WTC11 (cell line): ENCODE data around the gene SHMT1. TPM values are rescaled to one million over a fixed set of nuclear protein-coding genes. Genes with fewer than 3 reads are reported as not detected.
"Not testable (repeated sequence)": the region's sequence is repeated elsewhere in the genome, so short reads cannot be mapped to it uniquely, and the experiment has no call there.

Experiments
- ATAC-seq: fragments of 200-7000 bp; cut with Tn5 transposase; 2 replicates; pipeline ENCODE4 v1.10.0; 2021; ENCODE audit warnings: mild to moderate bottlenecking, moderate library complexity
- CTCF ChIA-PET: fragments of 300-600 bp; sonication (Branson Sonifier 250); formaldehyde crosslinking; loops from one replicate; lab custom pipeline; 2021; ENCODE audit warnings: antibody characterized with exemption; lab: Charles Lee
- POLR2A ChIA-PET: fragments of 350-600 bp; sonication (Branson Sonifier 250); formaldehyde crosslinking; loops from one replicate; lab custom pipeline; 2021; ENCODE audit warnings: antibody characterized with exemption; lab: Charles Lee
- DNase-seq: peaks from one replicate; pipeline ENCODE4 v3.0.0; 2021; ENCODE audit warnings: low spot score
- H3K27ac Mint-ChIP-seq: 2 replicates; pipeline ENCODE4 v1.8.0; 2021; ENCODE audit warnings: mixed read lengths
- H3K27me3 Mint-ChIP-seq: 2 replicates; pipeline ENCODE4 v1.8.0; 2021; ENCODE audit warnings: low read depth, mild to moderate bottlenecking, moderate library complexity, mixed read lengths
- H3K36me3 Mint-ChIP-seq: 2 replicates; pipeline ENCODE4 v1.8.0; 2021; ENCODE audit warnings: mixed read lengths
- H3K4me1 Mint-ChIP-seq: 2 replicates; pipeline ENCODE4 v1.8.0; 2022; ENCODE audit warnings: mixed read lengths
- H3K4me3 Mint-ChIP-seq: 2 replicates; pipeline ENCODE4 v1.8.0; 2021; ENCODE audit warnings: mild to moderate bottlenecking, moderate library complexity, mixed read lengths
- H3K9me3 Mint-ChIP-seq: 2 replicates; pipeline ENCODE4 v1.8.0; 2021; ENCODE audit warnings: mixed read lengths
- CBFB ChIP-seq: sonication (generic); formaldehyde crosslinking; IDR thresholded peaks from 2 replicates; pipeline ENCODE4 v1.8.1; 2022; ENCODE audit warnings: mild to moderate bottlenecking, low read depth, missing genetic modification reagents
- CREB1 ChIP-seq: sonication (generic); formaldehyde crosslinking; IDR thresholded peaks from 2 replicates; pipeline ENCODE4 v1.8.0; 2023; ENCODE audit warnings: mild to moderate bottlenecking, missing genetic modification reagents
- CREM ChIP-seq: sonication (generic); formaldehyde crosslinking; IDR thresholded peaks from 2 replicates; pipeline ENCODE4 v1.8.1; 2022; ENCODE audit warnings: mild to moderate bottlenecking, missing genetic modification reagents, moderate library complexity
- HMGA2 ChIP-seq: fragments of 250-450 bp; sonication (Bioruptor Pico); IDR thresholded peaks from 2 replicates; pipeline ENCODE4 v1.4.0; 2021; ENCODE audit warnings: mild to moderate bottlenecking, moderate library complexity
- IRF2 ChIP-seq: sonication (generic); formaldehyde crosslinking; IDR thresholded peaks from 2 replicates; pipeline ENCODE4 v1.8.0; 2022; ENCODE audit warnings: low read depth, missing genetic modification reagents, borderline replicate concordance
- KAT7 ChIP-seq: sonication (generic); formaldehyde crosslinking; IDR thresholded peaks from 2 replicates; pipeline ENCODE4 v1.8.1; 2023; ENCODE audit warnings: missing genetic modification reagents, mild to moderate bottlenecking, borderline replicate concordance
- MYBL2 ChIP-seq: sonication (generic); formaldehyde crosslinking; IDR thresholded peaks from 2 replicates; pipeline ENCODE4 v1.8.1; 2023; ENCODE audit warnings: mild to moderate bottlenecking, moderate library complexity, missing genetic modification reagents
- NR1H2 ChIP-seq: sonication (generic); formaldehyde crosslinking; IDR thresholded peaks from 2 replicates; pipeline ENCODE4 v1.9.0; 2021; ENCODE audit warnings: mild to moderate bottlenecking, moderate library complexity, missing genetic modification reagents
- SMAD3 ChIP-seq: sonication (generic); formaldehyde crosslinking; IDR thresholded peaks from 2 replicates; pipeline ENCODE4 v1.8.0; 2022; ENCODE audit warnings: missing genetic modification reagents, mild to moderate bottlenecking, borderline replicate concordance
- SMAD4 ChIP-seq: sonication (generic); formaldehyde crosslinking; IDR thresholded peaks from 2 replicates; pipeline ENCODE4 v1.8.0; 2022; ENCODE audit warnings: mild to moderate bottlenecking, missing genetic modification reagents
- TEAD1 ChIP-seq: sonication (generic); formaldehyde crosslinking; IDR thresholded peaks from 2 replicates; pipeline ENCODE4 v1.8.0; 2022; ENCODE audit warnings: mild to moderate bottlenecking, missing genetic modification reagents
- TP53 ChIP-seq: sonication (generic); formaldehyde crosslinking; IDR thresholded peaks from 2 replicates; pipeline ENCODE4 v1.8.1; 2023; ENCODE audit warnings: mild to moderate bottlenecking, missing genetic modification reagents
- total RNA-seq: library from RNA; stranded (reverse); gene quantifications from 3 replicates; pipeline ENCODE4 v1.2.3, GENCODE V29; 2021
- TF ChIP-seq, protein P1 (sequence below): sonication (generic); formaldehyde crosslinking; IDR thresholded peaks from 2 replicates; pipeline ENCODE4 v1.8.1; 2023; ENCODE audit warnings: mild to moderate bottlenecking, missing genetic modification reagents, moderate library complexity
- TF ChIP-seq, protein P2 (sequence below): sonication (generic); formaldehyde crosslinking; IDR thresholded peaks from 2 replicates; pipeline ENCODE4 v1.8.1; 2022; ENCODE audit warnings: low read depth, missing genetic modification reagents, borderline replicate concordance
- TF ChIP-seq, protein P3 (sequence below): sonication (generic); formaldehyde crosslinking; IDR thresholded peaks from 2 replicates; pipeline ENCODE4 v1.8.1; 2023; ENCODE audit warnings: mild to moderate bottlenecking, missing genetic modification reagents, moderate library complexity
- TF ChIP-seq, protein P4 (sequence below): sonication (generic); formaldehyde crosslinking; IDR thresholded peaks from 2 replicates; pipeline ENCODE4 v1.8.1; 2023; ENCODE audit warnings: mild to moderate bottlenecking, missing genetic modification reagents
- TF ChIP-seq, protein P5 (sequence below): sonication (generic); formaldehyde crosslinking; IDR thresholded peaks from 2 replicates; pipeline ENCODE4 v1.8.1; 2023; ENCODE audit warnings: mild to moderate bottlenecking, missing genetic modification reagents
- TF ChIP-seq, protein P6 (sequence below): sonication (generic); formaldehyde crosslinking; IDR thresholded peaks from 2 replicates; pipeline ENCODE4 v1.8.1; 2022; ENCODE audit warnings: mild to moderate bottlenecking, missing genetic modification reagents, moderate library complexity, borderline replicate concordance

The SHMT1 gene
- total RNA-seq, 1 experiment from 2014 or later = 49.2 TPM

DNA sequence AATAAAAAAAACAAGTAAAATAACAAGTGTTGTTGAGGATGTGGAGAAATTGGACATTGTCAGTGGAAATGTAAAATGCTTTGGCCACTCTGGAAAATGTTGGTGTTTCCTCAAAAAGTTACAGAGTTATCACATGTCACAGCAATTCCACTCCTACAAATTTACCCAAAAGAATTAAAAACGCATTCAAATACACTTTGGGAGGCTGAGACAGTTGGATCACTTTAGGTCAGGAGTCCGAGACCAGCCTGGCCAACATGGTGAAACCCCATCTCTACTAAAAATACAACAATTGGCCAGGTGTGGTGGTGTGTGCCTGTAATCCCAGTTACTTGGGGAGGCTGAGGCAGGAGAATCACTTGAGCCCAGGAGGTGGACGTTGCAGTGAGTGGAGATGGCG lies 54.1 kb downstream of the SHMT1 start:
- no peak for ATAC-seq
- CTCF ChIA-PET = no interaction called here
- DNase-seq = no peak
- H3K27me3 Mint-ChIP-seq = no peaks in the 10 kb centered on the region
- H3K36me3 Mint-ChIP-seq = peaks cover 60% of the 10 kb centered on the region
- no peaks in the 10 kb centered on the region for H3K9me3 Mint-ChIP-seq
- TF ChIP-seq, protein P1, sequence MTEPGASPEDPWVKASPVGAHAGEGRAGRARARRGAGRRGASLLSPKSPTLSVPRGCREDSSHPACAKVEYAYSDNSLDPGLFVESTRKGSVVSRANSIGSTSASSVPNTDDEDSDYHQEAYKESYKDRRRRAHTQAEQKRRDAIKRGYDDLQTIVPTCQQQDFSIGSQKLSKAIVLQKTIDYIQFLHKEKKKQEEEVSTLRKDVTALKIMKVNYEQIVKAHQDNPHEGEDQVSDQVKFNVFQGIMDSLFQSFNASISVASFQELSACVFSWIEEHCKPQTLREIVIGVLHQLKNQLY (CRISPR knock-in tag) = no peak
- TF ChIP-seq CREM (no peak), TEAD1 (CRISPR knock-in tag) (no peak), CREB1 (CRISPR knock-in tag) (no peak), IRF2 (CRISPR knock-in tag) (no peak), SMAD4 (CRISPR knock-in tag) (no peak), HMGA2 (CRISPR knock-in tag) (no peak), KAT7 (CRISPR knock-in tag) (no peak), SMAD3 (CRISPR knock-in tag) (no peak), TP53 (CRISPR knock-in tag) (no peak), CBFB (no peak), MYBL2 (CRISPR knock-in tag) (no peak), NR1H2 (CRISPR knock-in tag) (no peak)
- TF ChIP-seq, protein P2, sequence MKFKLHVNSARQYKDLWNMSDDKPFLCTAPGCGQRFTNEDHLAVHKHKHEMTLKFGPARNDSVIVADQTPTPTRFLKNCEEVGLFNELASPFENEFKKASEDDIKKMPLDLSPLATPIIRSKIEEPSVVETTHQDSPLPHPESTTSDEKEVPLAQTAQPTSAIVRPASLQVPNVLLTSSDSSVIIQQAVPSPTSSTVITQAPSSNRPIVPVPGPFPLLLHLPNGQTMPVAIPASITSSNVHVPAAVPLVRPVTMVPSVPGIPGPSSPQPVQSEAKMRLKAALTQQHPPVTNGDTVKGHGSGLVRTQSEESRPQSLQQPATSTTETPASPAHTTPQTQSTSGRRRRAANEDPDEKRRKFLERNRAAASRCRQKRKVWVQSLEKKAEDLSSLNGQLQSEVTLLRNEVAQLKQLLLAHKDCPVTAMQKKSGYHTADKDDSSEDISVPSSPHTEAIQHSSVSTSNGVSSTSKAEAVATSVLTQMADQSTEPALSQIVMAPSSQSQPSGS (CRISPR knock-in tag) = no peak
- TF ChIP-seq, protein P3, sequence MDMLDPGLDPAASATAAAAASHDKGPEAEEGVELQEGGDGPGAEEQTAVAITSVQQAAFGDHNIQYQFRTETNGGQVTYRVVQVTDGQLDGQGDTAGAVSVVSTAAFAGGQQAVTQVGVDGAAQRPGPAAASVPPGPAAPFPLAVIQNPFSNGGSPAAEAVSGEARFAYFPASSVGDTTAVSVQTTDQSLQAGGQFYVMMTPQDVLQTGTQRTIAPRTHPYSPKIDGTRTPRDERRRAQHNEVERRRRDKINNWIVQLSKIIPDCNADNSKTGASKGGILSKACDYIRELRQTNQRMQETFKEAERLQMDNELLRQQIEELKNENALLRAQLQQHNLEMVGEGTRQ (CRISPR knock-in tag) = no peak
- TF ChIP-seq, protein P4, sequence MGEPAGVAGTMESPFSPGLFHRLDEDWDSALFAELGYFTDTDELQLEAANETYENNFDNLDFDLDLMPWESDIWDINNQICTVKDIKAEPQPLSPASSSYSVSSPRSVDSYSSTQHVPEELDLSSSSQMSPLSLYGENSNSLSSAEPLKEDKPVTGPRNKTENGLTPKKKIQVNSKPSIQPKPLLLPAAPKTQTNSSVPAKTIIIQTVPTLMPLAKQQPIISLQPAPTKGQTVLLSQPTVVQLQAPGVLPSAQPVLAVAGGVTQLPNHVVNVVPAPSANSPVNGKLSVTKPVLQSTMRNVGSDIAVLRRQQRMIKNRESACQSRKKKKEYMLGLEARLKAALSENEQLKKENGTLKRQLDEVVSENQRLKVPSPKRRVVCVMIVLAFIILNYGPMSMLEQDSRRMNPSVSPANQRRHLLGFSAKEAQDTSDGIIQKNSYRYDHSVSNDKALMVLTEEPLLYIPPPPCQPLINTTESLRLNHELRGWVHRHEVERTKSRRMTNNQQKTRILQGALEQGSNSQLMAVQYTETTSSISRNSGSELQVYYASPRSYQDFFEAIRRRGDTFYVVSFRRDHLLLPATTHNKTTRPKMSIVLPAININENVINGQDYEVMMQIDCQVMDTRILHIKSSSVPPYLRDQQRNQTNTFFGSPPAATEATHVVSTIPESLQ (CRISPR knock-in tag) = no peak
- TF ChIP-seq, protein P5, sequence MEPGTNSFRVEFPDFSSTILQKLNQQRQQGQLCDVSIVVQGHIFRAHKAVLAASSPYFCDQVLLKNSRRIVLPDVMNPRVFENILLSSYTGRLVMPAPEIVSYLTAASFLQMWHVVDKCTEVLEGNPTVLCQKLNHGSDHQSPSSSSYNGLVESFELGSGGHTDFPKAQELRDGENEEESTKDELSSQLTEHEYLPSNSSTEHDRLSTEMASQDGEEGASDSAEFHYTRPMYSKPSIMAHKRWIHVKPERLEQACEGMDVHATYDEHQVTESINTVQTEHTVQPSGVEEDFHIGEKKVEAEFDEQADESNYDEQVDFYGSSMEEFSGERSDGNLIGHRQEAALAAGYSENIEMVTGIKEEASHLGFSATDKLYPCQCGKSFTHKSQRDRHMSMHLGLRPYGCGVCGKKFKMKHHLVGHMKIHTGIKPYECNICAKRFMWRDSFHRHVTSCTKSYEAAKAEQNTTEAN (CRISPR knock-in tag) = no peak
- TF ChIP-seq, protein P6, sequence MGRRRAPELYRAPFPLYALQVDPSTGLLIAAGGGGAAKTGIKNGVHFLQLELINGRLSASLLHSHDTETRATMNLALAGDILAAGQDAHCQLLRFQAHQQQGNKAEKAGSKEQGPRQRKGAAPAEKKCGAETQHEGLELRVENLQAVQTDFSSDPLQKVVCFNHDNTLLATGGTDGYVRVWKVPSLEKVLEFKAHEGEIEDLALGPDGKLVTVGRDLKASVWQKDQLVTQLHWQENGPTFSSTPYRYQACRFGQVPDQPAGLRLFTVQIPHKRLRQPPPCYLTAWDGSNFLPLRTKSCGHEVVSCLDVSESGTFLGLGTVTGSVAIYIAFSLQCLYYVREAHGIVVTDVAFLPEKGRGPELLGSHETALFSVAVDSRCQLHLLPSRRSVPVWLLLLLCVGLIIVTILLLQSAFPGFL = no peak
- H3K4me1 Mint-ChIP-seq = peaks cover 21% of the 10 kb centered on the region
- no peak overlapping the region for H3K4me3 Mint-ChIP-seq
- no peak overlapping the region for H3K27ac Mint-ChIP-seq
- POLR2A ChIA-PET = no interaction called here

DNA sequence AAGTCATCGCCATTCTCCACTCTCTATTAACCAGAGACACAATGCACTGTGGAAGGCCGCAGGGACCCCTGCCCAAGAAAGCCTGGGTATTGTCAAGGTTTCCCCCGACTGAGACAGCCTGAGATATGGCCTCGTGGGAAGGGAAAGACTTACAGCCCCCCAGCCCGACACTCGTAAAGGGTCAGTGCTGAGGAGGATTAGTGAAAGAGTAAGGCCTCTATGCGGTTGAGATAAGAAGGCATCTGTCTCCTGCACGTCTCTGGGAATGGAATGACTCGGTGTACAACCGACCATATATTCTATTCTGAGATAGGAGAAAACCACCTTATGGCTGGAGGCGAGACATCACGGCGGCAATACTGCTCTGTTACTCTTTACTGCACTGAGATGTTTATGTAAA lies 60.1 kb downstream of the SHMT1 start:
- H3K4me1 Mint-ChIP-seq, DNase-seq, H3K9me3 Mint-ChIP-seq, POLR2A ChIA-PET, H3K27ac Mint-ChIP-seq, CTCF ChIA-PET, ATAC-seq, H3K4me3 Mint-ChIP-seq, H3K27me3 Mint-ChIP-seq: not testable (repeated sequence)
- H3K36me3 Mint-ChIP-seq = peaks cover 73% of the 10 kb centered on the region
